ENCODE measurements around the gene ZHX3.

ZHX3 gene

DNA sequence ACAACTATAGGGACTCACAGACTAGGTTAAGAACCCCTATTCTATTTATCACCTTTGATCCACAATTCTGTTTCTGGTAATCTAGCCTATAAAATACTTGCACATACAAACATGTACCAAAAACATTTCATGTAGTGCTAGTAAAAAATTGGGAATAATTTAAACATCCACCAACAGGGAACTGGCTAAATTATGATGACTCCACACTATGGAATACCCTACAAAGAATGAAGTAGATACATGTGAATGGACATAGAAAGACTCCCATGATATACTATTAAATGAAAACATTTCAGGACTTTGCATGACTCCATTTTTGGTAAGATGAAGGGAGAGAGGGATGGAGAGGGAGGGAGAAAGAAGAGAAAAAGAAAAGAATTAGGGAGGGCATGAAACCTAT is 58.2 kb downstream of the ZHX3 start:
- TF ChIP-seq, protein P1, sequence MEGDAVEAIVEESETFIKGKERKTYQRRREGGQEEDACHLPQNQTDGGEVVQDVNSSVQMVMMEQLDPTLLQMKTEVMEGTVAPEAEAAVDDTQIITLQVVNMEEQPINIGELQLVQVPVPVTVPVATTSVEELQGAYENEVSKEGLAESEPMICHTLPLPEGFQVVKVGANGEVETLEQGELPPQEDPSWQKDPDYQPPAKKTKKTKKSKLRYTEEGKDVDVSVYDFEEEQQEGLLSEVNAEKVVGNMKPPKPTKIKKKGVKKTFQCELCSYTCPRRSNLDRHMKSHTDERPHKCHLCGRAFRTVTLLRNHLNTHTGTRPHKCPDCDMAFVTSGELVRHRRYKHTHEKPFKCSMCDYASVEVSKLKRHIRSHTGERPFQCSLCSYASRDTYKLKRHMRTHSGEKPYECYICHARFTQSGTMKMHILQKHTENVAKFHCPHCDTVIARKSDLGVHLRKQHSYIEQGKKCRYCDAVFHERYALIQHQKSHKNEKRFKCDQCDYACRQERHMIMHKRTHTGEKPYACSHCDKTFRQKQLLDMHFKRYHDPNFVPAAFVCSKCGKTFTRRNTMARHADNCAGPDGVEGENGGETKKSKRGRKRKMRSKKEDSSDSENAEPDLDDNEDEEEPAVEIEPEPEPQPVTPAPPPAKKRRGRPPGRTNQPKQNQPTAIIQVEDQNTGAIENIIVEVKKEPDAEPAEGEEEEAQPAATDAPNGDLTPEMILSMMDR (IDR thresholded peaks at IDR 0.05) = no peak

DNA sequence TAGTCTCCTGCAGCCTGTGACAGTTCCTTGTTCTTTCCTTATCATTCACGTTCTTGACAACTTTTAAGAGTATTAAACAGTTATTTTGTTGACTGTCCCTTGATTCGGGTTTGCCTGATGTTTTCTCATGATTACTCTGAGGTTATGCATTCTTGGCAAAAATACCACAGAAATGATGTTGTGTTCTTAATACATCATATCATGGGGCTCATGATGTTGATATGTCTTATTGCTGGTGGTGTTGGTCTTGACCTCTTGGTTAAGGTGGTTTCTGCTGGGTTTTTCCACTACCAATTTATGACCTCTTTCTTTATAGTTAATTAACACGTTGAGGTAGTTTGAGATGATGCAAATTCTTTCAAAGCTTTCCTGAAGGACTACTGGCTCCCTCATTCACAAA is 59.1 kb downstream of the ZHX3 start:
- TF ChIP-seq, protein P1 (IDR thresholded peaks at IDR 0.05) = no peak

DNA sequence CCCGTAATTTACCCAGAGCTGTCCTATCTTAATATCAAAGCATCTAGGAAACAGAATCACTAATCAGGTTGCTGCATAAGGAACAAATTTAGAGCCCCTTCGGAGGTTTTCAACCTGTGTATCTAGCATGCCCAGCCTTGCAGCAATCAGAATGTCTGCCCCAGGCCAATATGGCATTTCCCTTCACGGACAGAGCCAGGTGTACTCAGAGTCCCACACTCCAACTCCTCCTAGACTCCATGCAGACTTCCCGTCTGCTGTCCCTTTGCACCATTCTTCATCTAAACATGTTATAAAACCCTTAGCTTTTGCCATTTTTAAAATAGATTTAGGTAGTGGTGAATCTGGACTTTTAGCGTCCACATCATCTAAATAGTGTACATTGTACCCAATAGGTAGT is 61.0 kb downstream of the ZHX3 start:
- TF ChIP-seq, protein P1 (IDR thresholded peaks at IDR 0.05) = no peak

DNA sequence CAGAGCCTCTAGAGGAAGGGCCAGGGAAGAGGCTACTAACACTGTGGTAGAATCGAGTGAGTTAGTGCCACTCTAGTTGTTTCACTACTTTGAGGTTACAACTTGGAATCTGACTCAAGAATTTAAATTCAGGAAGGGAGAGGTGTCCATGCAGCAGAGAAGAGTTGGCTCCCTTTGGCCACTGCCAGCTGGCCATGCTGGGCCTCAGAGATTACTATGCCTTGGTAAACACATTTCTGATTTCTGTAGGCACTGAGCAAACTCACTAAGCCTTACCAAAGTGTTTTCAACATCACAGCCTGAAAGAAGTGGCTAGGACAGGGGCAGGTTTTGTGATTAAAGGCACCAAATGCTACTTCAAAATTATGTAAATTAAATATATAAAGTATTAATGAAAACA is 61.9 kb downstream of the ZHX3 start:
- TF ChIP-seq, protein P1 (IDR thresholded peaks at IDR 0.05) = no peak

DNA sequence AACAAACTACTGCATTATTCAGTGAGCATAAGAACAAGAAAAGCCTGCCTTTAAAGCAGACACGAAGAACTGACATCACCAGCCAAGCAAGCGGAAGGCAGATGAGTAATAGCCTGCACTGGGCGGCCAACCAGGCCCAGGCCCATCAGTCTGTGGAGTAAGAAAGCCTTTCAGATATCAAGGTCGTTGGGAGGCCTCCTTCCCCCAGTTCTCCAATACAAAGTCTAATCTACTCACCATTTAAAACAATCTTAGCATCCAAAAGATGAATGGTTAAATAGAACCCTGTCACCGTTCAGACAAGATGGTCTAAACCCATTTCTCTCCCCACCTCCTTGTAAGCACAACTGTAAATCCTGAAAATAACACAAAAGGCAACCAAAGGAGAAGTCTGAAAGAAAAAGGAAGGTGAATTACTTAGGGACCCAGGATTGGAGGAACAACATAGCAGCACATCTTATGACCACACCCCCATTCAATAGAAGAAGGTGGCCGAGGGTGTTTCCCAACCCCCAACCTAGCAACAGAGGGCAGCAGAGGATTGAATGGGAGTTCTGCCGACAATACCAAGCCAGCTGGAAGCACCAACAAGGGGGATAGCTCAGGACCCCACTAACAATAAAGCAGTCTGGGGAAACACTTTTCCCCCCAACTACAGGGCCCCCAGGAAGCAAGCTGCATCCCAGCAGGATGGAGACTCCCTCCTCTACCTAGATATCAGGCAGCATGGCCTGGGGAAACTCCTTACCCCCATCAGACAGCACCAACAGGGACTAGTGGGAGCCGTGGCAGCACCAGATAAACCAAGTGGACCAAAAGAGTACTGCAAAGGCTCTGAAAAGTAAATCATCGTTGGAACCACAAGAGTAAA is 67.9 kb downstream of the ZHX3 start:
- TF ChIP-seq, protein P1 (IDR thresholded peaks at IDR 0.05) = no peak

DNA sequence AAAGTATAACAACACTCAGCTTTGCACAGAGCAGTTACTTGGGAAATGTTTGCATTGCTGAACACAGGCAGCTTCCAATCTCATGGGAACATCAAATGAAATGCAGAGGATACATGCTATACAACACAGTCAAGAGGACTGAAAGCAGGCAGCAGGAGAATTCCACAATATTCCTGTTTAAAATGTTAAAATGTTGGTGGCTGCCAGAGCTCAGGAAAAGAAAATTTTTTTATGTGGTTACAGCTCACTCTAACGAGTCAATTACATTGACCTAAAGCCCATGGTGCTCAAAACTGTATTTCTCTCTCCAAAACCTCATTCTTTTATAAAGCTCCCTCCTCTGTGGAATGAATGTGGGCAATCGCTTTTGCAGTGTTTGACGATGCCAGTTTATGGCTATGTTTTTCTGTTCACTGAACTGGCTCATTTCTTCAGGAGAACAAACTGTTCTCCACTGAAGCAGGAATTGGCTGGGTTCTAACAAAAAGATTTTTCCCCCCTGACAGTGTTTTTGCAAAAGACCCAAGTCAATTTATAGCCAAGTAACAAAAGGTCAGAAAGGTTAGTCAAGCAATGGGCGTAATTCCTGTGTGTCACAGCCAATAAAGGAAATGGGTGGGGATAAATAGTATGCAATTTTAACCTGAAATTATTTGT is 69.0 kb downstream of the ZHX3 start:
- TF ChIP-seq, protein P1 (IDR thresholded peaks at IDR 0.05) = no peak

DNA sequence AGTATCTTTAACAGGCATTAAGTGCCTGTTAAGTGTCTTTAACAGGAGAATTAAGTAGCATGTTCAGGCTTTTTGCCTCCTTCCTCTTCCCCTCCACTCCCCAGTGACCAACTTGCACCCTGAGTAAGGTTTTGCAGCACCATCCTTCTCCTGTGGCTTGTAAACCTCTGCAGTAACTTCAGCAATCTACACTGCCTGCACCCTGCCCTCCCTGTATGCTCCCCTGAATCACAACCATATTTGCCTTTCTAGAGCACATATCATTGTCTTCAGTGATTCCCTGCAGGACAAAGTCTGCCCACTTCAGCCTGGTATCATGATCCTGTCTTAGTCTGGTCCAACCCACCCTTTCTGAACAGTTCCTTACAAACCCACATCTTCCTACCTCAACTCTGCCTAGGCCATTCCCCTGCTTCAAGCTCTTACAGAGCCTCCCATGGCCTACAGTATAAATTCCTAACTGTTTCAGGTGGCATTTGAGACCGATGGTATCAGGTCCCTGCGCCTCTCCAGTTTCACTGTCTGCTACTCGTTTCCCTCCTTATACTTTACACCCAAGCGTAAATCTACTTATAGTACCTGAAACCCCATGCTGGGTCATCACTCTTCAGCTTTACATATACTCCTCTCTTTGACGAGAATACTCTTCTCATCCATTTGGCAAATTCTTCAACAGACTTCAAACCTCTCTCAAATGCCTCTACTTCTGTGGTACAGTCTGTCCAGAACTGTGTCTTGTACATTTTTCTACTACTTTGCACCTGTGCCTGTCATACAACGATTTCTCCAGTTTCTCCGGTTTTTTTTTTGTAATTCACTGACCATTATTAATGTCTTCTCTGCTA is 69.8 kb downstream of the ZHX3 start:
- TF ChIP-seq, protein P1 (IDR thresholded peaks at IDR 0.05) = no peak
